GM18907 (cell line): Measurements from ENCODE around the gene STX3.
"Not testable (repeated sequence)": the region's sequence is repeated elsewhere in the genome, so short reads cannot be mapped to it uniquely, and the experiment has no call there.

Experiments used
- ATAC-seq: cut with Tn5 transposase; IDR thresholded peaks from one replicate; pipeline ENCODE4 v1.9.1; 2021; ENCODE audit warnings: mild to moderate bottlenecking, moderate library complexity; ENCODE audit not compliant: unreplicated experiment

STX3 gene

GRCh38 chr11:59833602-59834001, 78.4 kb downstream of the STX3 start:
- ATAC-seq = no peak

DNA sequence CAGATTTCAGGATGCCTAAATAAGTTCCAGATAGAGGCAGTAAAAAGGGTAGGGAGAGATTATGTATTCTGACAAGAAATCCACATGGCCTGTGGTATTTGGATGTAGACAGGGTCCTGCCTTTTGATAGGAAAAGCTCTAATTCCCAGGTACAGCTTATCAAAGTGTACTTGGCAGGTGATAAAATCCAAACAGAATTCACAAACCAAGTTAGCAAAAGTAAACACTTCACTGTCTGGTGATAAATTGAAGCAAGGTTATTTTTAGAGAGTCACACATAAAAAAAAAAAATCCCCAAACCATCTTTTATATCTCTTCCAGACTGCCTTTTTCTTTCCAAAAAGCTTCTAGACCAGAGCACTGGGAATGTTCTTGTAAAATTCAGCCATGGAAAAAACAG, 84.4 kb downstream of the STX3 start:
- ATAC-seq = no peak

DNA sequence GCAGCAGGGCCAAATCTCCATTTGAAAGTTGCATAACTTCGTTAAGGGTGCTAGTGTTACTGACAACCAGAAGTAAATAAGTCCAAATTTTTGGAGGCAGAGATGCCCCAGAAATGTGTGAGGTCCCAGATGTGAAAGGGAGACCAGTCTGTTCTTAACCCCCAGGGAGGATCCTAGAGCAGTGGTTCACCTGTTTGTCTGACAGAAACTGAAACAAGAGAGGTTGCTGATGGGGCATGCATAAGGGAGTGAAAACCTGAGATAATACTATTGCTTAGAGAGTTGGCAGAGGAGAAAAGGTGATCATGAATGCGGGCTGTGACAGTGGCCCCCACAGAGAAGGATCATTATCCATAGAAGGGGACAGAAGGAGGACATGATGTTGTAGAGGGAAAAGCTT, 86.3 kb downstream of the STX3 start:
- ATAC-seq = peak; percentile 90

- ATAC-seq = no peak
These were observed 87.1 kb downstream of the STX3 start for GRCh38 chr11:59842316-59842715.

- ATAC-seq = no peak
These were observed 90.2 kb downstream of the STX3 start, which contains the start of gene CBLIF for GRCh38 chr11:59845399-59845798. TSS of gene CBLIF (minus strand) at chr11:59845499. CDS start at chr11:59845453, 46 bp downstream.

DNA sequence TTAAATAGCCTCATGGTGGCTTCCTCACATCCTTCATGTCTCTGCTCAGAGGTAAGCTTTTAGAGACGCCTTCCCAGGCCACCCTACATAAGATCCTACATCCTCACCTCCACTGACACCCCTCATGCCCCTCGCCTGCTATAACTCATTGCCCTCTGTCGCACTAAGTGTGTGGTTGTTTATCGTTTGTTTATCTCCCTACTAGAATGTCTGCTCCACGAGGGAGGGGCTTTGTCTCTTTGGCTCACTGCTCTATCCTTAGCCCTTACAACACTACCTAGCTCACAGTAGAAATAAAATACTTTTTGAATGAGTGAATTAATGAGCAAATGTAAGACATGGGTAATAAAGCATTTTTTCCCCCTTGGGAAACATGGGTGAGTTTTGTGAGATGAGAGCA, 91.4 kb downstream of the STX3 start:
- no peak for ATAC-seq

DNA sequence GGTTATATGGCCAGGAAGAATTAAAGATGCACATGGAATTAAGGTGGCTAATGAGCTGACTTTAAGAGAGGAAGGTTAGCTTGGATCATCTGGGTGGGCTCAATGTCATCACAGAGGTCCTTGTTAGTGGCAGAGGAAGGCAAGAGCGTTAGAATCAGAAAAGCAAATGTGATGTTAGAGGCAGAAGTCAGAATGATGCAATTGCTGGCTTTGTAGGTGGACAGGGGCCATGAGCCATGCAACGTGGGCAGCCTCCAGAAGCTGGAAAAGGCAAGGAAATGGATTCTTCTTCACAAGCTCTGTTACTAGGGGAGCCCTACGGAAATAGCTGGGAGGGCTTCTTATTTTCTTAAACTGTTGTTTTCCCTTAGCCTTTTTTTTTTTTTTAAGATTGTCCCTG, 92.5 kb downstream of the STX3 start:
- ATAC-seq = no peak

- ATAC-seq = not testable (repeated sequence)
These were observed 93.3 kb downstream of the STX3 start for GRCh38 chr11:59848439-59848838.

GRCh38 chr11:59849129-59849528, 94.0 kb downstream of the STX3 start:
- ATAC-seq = peak; percentile 66

DNA sequence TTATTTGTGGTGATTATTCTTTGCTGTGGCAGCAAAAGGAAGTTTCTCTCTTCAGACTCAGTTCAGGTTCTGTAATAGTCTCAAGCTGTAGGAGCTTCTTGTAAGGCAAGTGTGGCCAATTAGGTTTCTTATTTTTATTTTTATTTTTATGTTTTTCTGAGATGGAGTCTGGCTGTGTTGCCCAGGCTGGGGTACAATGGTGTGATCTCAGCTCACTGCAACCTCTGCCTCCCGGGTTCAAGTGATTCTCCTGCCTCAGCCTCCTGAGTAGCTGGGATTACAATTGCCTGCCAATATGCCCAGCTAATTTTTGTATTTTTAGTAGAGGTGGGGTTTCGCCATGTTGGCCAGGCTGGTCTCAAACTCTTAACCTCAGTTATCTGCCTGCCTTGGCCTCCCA, 94.4 kb downstream of the STX3 start:
- ATAC-seq = not testable (repeated sequence)

- not testable (repeated sequence) for ATAC-seq
These were observed 96.2 kb downstream of the STX3 start for GRCh38 chr11:59851416-59851815.

GRCh38 chr11:59854871-59855270, 99.7 kb downstream of the STX3 start:
- ATAC-seq = no peak
